Osteocyte (in vitro differentiated cells): ENCODE data around the gene RNF123. TPM values are rescaled to one million over a fixed set of nuclear protein-coding genes. Genes with fewer than 3 reads are reported as not detected.
A peak's percentile ranks its signal among the peaks of the same experiment; 100 is the strongest.

Experiments used
- DNase-seq: peaks from one replicate; pipeline ENCODE4 v3.0.0; 2021; ENCODE audit warnings: mixed read lengths; ENCODE audit not compliant: unreplicated experiment; ENCODE audit errors: extremely low spot score
- H3K27ac Mint-ChIP-seq: one replicate; pipeline ENCODE4 v1.8.0; 2021; ENCODE audit warnings: mild to moderate bottlenecking, mixed read lengths; ENCODE audit not compliant: unreplicated experiment
- H3K27me3 Mint-ChIP-seq: one replicate; pipeline ENCODE4 v1.8.0; 2021; ENCODE audit warnings: mixed read lengths; ENCODE audit not compliant: unreplicated experiment
- H3K36me3 Mint-ChIP-seq: one replicate; pipeline ENCODE4 v1.8.0; 2021; ENCODE audit warnings: mixed read lengths; ENCODE audit not compliant: unreplicated experiment
- H3K4me1 Mint-ChIP-seq: one replicate; pipeline ENCODE4 v1.8.0; 2021; ENCODE audit warnings: mixed read lengths; ENCODE audit not compliant: unreplicated experiment
- H3K4me3 Mint-ChIP-seq: one replicate; pipeline ENCODE4 v1.8.0; 2021; ENCODE audit warnings: mild to moderate bottlenecking, moderate library complexity, mixed read lengths; ENCODE audit not compliant: unreplicated experiment
- H3K9me3 Mint-ChIP-seq: one replicate; pipeline ENCODE4 v1.8.0; 2021; ENCODE audit warnings: mixed read lengths; ENCODE audit not compliant: unreplicated experiment
- total RNA-seq: library from RNA; stranded (reverse); gene quantifications from 2 replicates; pipeline ENCODE4 v1.2.1, GENCODE V29; 2021
- TF ChIP-seq, protein P1 (sequence below): fragments of 200-600 bp; sonication (generic); IDR thresholded peaks from 2 replicates; pipeline ENCODE4 v1.5.0; 2021; ENCODE audit warnings: antibody characterized with exemption, mild to moderate bottlenecking, moderate library complexity

RNF123 gene
- total RNA-seq, 1 donor from 2014 or later, result 61.0 TPM

DNA sequence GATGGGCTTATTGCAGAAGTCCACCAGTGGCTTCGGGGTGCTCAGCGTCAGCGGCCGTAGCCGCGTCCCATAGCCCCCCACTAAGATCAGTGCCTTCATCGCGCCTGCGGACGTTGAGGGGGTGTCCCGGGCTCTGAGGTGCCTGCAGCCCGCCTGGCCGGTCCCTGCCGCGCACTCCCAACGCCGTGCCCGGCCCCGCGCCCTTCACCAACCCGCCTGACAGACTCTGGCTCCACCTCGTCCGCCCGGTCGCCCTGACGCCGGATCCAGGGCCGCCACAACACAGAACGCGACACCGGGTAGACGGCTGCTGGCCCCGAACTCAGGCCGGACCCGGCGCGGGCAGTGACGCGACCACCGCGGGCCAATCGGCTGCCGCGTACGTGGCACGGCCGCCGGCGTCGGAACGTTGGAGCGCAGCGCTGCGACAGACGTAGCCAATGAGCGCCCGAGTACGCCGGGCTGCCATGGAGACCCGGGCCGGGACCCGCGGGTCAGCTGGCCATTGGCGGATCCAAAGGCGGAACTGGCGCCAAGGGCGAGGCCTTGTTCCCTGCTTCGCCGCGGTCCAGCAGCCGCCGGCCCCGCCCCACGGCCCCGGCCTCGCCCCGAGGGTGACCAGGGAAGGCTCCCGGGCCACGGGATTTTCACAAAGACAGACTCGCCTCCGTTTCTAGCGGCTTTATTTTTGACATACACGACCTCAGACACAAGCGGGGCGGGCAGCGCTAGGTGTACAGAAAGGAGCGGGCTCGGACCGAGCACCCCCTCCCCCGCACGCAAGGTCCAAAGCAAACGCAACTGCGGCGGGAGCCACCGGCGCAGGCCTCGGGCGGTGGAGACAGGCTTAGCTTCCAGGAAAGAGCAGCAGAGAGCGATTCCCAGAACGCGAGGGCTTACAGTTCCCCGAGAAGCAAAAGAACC, 34.5 kb downstream of the RNF123 start, which contains the start of gene GMPPB:
Gene GMPPB (minus strand): TSS at position 324 of the 924 bp plus-strand sequence. CDS start 225 bp downstream, at position 99.
- H3K27ac Mint-ChIP-seq, result peak within 1 kb of the TSS; percentile 96
- no peaks in the 10 kb centered on the region for H3K9me3 Mint-ChIP-seq
- peaks cover 20% of the 10 kb centered on the region for H3K36me3 Mint-ChIP-seq
- H3K4me1 Mint-ChIP-seq, result peaks cover 24% of the 10 kb centered on the region
- peak within 1 kb of the TSS; percentile 87 for H3K4me3 Mint-ChIP-seq
- H3K27me3 Mint-ChIP-seq, result no peaks in the 10 kb centered on the region
- peak; percentile 99 for DNase-seq
- TF ChIP-seq, protein P1, sequence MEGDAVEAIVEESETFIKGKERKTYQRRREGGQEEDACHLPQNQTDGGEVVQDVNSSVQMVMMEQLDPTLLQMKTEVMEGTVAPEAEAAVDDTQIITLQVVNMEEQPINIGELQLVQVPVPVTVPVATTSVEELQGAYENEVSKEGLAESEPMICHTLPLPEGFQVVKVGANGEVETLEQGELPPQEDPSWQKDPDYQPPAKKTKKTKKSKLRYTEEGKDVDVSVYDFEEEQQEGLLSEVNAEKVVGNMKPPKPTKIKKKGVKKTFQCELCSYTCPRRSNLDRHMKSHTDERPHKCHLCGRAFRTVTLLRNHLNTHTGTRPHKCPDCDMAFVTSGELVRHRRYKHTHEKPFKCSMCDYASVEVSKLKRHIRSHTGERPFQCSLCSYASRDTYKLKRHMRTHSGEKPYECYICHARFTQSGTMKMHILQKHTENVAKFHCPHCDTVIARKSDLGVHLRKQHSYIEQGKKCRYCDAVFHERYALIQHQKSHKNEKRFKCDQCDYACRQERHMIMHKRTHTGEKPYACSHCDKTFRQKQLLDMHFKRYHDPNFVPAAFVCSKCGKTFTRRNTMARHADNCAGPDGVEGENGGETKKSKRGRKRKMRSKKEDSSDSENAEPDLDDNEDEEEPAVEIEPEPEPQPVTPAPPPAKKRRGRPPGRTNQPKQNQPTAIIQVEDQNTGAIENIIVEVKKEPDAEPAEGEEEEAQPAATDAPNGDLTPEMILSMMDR, result no peak

DNA sequence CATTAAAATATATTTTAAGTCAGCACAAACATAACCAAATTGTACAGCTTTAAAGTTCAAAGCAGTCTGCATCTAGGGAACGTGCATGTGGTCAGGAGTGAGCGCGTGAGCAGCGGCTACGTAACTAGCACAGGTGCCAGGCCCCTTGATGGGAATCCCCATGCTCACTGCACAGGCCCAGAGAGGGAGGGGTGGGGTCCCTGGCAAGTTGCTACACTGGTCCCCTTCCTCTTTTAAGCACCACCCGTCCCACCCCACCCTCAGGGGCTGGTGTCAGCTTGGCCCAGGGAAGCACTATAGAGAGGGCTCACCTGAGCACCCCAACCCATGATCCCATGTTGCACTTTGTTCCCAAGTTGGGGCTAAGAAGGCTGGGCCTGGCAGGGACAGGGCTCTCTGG, 35.2 kb downstream of the RNF123 start:
- Mint-ChIP-seq H3K4me1 (peaks cover 20% of the 10 kb centered on the region), H3K27me3 (no peaks in the 10 kb centered on the region), H3K9me3 (no peaks in the 10 kb centered on the region), H3K4me3 (peak overlapping the region; percentile 87), H3K36me3 (peaks cover 23% of the 10 kb centered on the region), H3K27ac (peak overlapping the region; percentile 96)
- TF ChIP-seq, protein P1, result no peak
- DNase-seq, result no peak

DNA sequence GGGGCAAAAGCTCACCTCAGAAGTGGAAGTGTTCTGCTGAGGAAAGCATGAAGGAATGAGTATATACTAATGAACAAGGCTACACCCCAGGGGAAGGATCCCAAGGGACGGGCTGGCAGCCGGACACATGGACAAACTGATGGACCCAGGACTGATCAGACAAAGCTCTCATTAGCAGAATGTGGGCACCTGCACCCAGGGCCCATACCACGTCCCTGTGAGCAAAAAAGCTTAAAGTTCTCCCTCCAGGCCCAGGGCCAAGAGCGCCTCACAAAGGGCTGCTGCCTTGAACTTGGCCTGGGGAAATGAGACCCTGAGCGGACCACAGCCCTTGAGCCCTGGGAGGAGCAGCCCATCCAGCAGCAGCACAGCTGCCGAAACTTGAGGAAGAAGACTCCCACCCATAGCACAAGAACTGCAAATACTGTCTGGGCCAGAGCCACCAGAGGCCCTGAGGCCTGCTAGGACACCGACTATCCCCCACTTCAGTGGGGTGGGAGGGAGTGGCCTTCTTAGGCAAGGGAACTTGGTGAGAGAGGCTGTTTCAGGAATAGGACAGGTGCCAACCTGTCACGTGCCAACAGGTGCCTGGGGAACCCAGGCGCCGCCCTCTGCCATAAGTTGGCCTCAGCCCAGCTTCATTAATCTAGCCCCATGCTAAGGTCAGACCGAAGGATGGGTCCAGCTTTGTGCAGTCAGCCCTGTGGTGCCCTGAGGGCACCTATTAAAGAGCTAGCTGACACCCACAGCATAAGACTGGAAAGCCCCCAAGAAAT, 36.7 kb downstream of the RNF123 start:
- peaks cover 14% of the 10 kb centered on the region for H3K4me1 Mint-ChIP-seq

DNA sequence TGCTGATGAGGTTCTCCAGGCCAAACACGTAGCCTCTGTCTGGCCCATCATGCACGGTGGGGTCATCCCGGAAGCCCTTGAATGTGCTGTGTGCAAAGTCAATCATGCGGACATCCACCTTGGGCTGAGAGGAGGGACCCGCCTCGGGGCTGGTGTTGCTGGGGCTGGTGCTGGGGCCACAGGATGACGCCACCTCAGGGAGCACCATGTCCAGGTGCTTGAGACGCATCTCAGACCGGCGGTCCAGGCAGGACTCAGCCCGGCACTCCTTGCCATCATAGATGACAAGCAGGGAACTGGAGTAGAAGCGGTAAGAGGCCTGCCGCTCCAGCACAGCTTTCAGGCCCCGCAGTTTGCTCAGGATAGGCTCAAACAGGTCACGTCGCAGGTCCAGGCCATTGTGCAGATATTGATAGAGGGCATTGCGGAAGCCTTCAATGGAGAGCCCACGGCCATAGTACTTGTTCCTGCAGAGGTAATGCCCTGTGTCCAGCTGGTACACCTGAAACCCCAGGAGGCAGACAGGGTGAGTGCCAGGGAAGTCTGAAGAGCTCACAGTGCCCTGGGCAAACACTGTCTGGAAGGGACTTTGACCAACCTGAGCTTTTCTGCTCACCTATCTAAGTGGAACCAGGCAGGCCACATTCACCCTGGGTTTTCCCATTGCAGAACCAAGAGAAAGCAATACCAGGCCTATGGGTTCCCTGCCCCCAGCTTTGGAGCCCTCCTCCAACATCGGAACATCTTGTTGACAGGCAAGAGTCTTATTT, 38.0 kb downstream of the RNF123 start:
- no peaks in the 10 kb centered on the region for H3K27me3 Mint-ChIP-seq
- no peak overlapping the region for H3K4me3 Mint-ChIP-seq
- H3K27ac Mint-ChIP-seq, result no peak overlapping the region
- H3K36me3 Mint-ChIP-seq, result peaks cover 23% of the 10 kb centered on the region
- no peak for DNase-seq
- TF ChIP-seq, protein P1, result no peak
- no peaks in the 10 kb centered on the region for H3K9me3 Mint-ChIP-seq
- H3K4me1 Mint-ChIP-seq, result peaks cover 13% of the 10 kb centered on the region

More for the DNA sequence above, 36.7 kb downstream of the RNF123 start:
- Mint-ChIP-seq H3K27me3 (no peaks in the 10 kb centered on the region), H3K36me3 (peaks cover 20% of the 10 kb centered on the region), H3K27ac (peak overlapping the region; percentile 1), H3K9me3 (no peaks in the 10 kb centered on the region), H3K4me3 (no peak overlapping the region)
- TF ChIP-seq, protein P1, result no peak
- no peak for DNase-seq
